Stimulated activated CD8-positive, alpha-beta memory T cell treated with anti-CD3 and anti-CD28 coated beads, Interleukin-2, amount 100 ng/mL, for 48 hours (primary cell): ENCODE results near the gene ABHD17A.

Source experiments
- DNase-seq, 2 donors: peaks; one replicate each; pipeline ENCODE4 v3.0.0-alpha.2; 2020; ENCODE audit warnings: low read depth in 2 of 2

Gene ABHD17A

DNA sequence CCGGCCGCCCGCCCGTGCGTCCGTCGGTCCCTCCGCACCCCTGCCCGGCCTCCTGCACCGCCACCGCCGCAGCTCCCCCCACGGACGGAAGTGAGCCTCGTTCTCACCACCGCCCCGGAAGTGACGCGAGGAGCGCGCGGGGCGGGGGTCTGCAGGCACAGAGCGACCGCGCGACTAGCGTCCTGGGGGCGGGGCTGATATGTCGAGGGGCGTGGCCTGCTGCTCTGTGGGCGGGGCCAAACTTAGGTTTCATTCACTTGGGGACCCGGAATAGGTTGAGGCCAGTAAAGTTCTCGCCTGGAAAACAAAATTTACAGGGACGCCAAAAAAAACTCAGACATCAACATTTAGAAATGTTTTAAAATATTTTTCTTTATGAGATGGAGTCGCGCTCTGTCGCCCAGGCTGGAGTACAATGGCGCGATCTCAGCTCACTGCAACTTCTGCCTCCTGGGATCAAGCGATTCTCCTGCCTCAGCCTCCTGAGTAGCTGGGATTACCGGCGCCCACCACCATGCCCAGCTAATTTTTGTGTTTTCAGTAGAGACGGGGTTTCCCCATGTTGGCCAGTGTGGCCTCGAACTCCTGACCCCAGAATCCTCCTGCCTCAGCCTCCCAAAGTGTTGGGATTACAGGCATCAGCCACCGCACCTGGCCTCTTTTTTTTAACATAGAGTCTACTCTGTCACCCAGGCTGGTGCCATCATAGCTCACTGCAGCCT, at the start of gene ABHD17A:
ABHD17A (minus strand) TSS at position 99 of the 722 bp plus-strand sequence. CDS start 3,930 bp downstream, outside the sequence.
- peak; percentile 92 to 96 for DNase-seq

DNA sequence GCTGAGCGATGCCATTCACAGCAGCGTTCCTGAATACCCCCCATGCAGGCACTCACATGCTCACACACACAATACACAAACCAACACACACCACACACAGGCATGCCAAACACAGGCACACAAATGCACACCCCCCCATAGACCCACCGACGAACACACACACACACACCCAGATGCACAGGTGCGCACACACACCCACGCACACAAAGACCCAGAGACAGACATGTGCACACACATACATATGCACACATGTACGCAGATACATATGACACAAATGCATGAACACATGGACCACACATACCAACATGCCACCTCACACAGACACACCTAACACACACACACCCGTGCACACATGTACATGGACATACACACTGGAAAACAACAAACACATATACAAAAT, 48.6 kb upstream of the ABHD17A start:
- DNase-seq = no peak

DNA sequence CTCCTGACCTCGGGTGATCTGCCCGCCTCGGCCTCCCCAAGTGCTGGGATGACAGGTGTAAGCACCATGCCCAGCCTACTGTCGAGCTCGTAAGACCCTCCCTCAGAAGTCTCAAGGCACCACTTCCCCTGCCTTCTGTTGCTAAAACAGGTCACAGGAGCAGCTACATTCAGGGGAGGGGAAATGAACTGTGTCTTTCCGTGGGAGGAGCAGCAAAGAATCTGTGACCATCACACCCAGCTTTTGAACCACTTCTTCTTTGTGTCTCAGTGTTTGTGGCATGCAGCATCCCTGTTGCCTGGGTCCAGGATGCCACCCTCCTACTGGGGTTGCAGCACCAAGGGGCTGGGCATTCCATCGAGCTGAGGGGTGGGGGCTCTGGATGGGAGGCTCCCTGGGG, 47.9 kb upstream of the ABHD17A start:
- no peak for DNase-seq

DNA sequence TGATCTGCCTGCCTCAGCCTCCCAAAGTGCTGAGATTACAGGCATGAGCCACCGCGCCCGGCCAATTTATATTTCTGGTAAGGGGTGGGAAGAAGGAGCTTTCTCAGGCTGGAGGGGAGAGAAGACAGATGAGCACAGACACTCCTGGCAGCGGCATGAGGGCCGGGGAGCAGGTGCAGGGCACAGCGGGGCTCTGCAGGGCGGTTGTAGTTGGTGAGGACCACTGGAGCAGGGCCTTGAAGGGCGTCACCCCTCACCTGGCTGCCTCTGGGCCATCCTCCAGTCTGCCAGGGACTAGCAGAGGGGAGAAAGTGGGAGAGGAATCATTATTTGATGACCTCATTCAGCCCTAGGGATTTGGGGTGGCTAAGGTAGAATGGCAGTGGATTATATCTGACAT, 47.1 kb upstream of the ABHD17A start:
- DNase-seq = no peak

- DNase-seq = no peak
Observed at GRCh38 chr19:1931445-1931844, 46.1 kb upstream of the ABHD17A start.

GRCh38 chr19:1929021-1929742, 43.9 kb upstream of the ABHD17A start:
- peak; percentile 77 to 88 for DNase-seq

DNA sequence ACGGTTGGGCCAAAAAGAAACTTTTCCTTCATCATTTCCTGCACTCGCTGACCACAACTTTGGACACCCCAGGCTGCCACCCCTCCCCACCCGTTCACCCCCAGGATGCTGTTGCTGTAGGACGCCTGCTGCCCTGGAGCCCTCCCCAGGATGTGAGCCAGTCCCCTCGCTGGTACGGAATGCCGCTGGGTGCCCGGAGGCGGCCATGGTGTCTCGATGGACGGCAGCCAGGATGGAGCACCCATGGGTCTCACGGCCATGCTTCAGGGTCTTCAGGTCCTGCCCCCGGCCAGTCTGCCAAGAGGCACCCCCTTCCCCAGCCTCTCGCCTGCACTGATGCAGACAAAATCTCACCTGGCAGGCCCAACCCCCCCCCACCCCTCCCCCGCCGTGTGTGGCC, 40.2 kb upstream of the ABHD17A start:
- DNase-seq = no peak

DNA sequence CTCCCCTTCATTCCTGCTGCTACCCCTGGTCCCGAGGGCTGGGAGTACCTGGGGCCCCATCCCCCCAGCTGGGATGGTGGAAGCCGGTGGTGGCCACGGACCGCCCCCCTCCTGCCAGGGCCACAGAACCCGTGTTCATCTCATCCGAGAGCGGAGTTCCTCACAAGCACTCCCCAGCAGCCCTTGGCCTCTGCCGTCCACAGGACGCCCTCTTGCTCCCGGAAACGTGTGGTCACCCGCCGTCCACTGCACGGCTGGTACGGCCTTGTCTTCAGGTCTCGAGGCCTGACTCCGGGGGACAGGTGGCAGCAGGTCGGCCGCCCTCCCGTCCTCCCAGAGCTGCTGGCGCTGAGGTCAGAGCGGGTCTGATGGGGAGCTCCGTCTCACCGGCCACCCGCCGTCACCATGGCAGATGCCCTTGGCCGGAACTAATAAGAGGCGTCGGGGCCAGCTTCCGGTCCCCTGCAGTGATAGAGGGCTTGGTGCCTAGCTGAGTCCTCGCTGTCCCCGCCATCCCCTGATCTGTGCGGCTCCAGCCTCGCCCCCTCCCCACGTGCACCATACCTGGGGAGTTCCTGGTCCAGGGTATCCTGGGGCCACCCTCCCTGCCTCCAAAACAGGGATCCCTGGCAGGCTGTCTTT, 39.1 kb upstream of the ABHD17A start:
- no peak for DNase-seq

DNA sequence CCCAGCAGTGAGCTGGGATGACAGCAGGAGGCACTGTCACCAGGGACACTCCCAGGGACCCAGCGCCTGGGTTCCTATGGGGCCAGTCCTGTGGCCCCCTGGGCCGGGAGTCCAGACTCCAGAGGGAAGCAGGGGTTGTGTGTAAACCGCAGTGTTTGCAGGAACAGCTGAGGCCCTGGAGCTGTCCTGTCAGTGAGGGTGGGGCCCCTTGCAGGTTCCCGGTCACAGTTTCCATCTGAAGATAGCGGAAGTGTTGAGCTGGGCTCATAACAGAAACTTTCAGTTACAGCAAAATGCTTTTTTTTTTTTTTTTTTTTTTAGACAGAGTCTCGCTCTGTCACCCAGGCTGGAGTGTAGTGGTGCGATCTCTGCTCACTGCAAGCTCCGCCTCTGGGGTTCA, 38.0 kb upstream of the ABHD17A start:
- no peak for DNase-seq

DNA sequence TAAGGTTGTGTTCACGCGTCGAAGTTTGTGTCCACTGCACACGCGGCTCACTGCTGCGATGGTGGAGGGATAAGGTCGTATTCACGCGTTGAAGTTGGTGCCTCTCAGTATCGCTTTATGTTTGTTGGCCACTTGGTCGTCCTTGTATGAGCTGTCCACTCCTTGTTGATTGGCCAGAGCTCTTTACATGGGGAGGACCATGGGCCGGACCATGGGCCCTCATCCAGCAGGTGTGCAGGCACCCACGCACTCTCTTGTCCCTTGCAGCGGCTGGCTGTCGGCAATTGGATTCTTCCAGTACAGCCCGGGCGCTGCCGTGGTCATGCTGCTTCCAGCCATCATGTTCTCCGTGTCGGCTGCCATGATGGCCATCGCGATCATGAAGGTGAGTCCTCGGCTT, 37.5 kb upstream of the ABHD17A start:
- no peak for DNase-seq

- no peak for DNase-seq
Observed at GRCh38 chr19:1921825-1922224, 36.5 kb upstream of the ABHD17A start.

- no peak for DNase-seq
Observed at GRCh38 chr19:1921326-1921725, 36.0 kb upstream of the ABHD17A start.

DNA sequence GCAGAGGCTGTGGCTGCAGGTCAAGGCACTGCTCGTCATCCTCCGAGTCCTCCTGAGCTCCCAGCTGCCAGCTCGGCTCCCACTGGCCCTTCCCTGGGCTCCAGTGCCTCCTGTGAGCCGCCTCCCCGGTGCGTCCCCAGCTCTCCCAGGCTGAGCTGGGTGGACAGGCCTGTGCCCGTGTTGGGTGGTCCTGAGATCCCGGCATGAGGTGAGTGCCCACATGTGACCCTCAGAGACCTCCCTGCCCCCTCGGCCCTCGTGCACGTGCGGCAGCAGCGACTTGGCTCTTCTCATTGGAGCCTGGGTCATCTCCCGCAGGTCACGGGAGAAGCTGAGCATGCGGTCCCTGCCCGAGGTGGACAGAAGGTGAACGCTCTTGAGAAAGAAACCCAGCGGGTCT, 35.3 kb upstream of the ABHD17A start:
- no peak for DNase-seq

DNA sequence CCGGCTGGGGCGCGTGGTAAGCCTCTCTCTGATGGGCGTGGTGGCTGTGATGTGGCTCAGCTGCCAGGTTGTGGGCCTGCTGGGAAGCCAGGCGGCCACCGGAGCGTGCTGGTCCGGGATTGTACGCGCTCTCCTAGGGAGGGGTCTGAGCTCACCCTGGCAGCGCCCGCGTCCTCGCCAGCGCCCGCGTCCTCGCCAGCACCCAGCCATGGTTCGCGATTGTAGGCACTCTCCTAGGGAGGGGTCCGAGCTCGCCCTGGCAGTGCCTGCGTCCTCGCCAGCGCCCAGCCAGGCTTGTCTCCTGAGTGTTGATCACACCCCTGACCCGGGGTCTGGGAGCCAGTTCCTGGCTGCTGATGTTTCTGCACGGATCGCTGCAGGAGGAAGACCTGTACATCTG, 33.7 kb upstream of the ABHD17A start:
- no peak for DNase-seq

DNA sequence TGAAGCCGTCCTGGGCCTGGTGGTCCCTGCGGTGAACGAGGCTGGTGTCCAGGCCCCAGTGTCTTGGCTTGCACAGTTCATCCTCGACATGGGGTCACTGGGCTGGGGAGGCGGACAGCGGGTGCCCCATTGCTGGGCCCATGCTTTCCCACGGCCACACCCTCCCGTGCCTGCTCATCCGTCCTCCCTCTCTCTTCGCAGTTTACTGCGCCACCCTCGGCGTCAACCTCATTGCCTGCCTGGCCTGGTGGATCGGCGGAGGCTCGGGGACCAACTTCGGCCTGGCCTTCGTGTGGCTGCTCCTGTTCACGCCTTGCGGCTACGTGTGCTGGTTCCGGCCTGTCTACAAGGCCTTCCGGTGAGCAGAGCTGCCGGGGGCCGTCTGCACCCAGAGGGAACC, 32.6 kb upstream of the ABHD17A start:
- DNase-seq = no peak

GRCh38 chr19:1917146-1917545, 31.9 kb upstream of the ABHD17A start:
- DNase-seq = no peak

GRCh38 chr19:1914826-1915341, 29.6 kb upstream of the ABHD17A start:
- DNase-seq = no peak

GRCh38 chr19:1913781-1914577, 28.7 kb upstream of the ABHD17A start:
- no peak for DNase-seq

- DNase-seq = no peak
Observed at GRCh38 chr19:1912760-1913505, 27.6 kb upstream of the ABHD17A start.

- DNase-seq = no peak
Observed at GRCh38 chr19:1911995-1912394, 26.7 kb upstream of the ABHD17A start.

DNA sequence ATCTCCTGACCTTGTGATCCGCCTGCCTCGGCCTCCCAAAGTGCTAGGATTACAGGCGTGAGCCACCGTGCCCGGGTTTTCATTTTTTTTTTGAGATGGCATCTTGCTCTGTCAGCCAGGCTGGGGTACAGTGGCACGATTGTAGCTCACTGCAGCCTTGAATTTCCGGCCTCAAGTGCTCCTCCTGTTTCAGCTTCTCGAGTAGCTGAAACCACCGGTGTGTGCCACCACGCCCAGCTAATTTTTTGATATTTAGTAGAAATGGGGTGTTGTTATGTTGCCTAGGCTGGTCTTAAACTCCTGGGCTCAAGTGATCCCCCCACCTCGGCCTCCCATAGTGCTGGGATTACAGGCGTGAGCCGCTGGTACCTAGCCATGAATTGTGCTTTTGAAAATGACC, 25.8 kb upstream of the ABHD17A start:
- DNase-seq = no peak
